GM21381 (cell line): ENCODE results near the gene LRCH4.
"Not testable (repeated sequence)": the region's sequence is repeated elsewhere in the genome, so short reads cannot be mapped to it uniquely, and the experiment has no call there.

Experiments
- ATAC-seq: cut with Tn5 transposase; IDR thresholded peaks from one replicate; pipeline ENCODE4 v1.9.1; 2021; ENCODE audit warnings: mild to moderate bottlenecking, moderate library complexity; ENCODE audit not compliant: unreplicated experiment

LRCH4 gene

DNA sequence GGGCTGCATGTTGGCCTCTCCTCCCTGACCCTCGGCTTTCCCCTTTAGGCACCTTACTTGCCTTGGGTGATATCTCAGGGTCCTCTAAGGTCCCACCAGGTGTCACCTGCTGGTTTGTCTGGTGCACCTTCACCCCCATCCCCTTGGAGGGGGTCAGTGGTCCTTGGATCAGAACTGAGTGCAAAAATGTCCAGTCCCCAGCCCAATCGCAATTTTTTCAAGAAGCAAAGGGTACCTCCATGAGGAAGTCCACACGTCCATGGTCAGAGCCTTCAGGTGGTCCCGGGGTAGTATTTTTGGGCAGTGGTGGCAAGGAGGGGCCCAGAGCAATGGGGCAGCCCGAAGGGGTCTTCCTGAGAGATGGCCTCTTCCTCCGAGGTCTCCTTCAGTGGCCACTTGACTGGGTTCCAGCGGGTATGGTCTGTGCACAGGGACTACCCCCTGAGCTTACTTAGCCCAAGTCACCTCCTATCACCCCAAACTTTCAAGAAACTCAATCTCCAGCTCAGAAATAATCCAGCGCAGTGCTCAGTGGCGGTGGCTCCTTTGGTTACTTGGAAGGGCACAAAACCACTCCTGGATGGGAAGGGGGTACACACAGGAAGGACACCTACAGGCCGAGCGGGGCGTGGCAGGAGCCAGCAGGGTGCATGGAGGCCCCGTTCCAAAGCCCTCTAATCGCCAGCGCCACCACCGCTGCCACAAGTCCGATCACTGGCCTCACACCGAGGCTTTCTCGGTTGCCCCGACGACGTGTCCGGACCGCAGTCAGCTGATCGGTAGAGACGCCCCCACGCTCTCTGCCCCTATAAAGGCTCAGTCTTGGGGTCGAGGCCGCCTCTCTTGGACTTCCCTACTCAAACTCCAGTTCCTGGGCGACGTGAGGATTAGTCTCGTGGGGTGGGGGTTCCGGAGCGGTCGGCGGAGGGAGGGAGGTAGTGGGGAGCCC is 16.8 kb downstream of the LRCH4 start:
- no peak for ATAC-seq

- ATAC-seq = no peak
Observed at GRCh38 chr7:100568176-100568895, 17.6 kb downstream of the LRCH4 start.

DNA sequence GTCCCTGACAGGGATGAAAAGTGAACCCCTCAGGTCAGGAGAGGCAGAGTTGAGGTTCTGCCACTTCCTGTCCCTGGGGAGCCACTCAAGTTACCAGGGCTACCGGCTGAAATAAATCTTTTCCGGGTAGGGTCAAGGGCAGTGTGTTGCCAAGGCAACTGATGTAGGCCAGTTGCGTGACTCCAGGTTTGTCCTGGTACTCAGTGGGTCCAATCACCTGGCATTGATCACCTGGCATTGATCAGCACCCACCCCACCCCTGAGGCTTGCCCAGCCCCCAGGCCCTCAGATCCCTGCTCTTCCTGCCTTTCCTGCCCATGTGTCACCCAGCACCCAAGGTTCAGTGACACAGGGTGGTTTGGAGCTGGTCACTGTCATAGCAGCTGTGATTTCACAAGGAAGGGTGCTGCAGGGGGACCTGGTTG is 18.2 kb downstream of the LRCH4 start:
- ATAC-seq = no peak

DNA sequence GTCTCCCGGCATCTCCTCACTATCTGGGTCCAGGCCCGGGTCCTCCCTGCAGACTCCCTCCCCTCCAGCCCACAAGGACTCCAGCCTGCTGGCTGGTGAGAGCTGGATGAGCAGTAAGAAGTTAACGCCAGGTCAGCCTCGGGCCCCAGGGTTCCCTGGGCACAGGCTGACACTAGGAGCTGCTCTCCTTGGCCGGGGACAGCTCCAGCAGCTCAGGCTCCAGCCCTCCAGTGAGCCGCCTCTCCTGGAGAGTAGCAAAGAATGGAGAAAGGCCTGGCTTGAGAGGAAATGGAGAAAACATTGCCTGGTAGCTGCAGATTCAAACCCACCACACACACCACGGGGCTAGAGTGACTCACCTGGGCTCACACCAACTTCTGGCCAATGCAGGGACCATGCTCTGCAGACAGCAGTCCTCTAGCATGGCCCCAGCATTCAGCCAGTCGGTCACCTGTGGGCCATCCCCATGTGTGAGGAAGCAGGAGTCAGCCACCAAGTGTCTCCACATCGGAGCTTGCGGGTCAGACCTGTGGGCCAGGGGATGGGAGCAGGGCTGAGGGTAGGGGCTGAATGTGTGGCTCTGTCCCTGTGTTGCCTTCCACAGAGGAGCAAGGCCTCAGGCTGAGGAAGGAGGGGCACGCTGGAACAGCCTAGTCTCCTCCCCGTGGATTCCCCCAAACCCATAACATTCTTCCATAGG is 18.7 kb downstream of the LRCH4 start:
- ATAC-seq = no peak

DNA sequence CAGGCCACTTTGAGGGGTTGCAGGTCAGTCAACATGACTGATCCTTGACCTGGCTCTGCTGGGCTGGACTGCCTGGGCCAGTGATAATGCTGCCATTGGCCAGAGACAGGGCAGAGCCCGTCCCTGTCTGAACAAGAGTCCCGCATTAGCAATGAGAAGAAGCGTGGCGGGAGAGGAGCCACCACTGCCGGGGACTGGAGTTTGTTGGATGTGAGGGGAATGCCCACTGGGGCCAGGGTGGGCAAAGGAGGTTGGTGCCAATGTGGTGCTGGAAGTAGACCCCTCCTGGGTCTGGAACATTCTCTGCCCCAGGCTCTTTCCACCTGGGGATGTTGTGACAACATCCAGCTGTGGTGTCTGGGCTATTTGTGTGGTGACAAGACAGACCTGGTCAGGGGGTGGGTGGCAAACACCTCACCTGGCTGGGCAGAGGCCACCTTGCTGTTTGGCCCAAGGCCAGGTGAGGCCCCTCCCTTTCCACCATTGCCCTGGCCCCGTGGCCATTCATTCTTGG is 19.9 kb downstream of the LRCH4 start:
- ATAC-seq = no peak

- no peak for ATAC-seq
Observed at GRCh38 chr7:100565133-100565571, 20.8 kb downstream of the LRCH4 start.

DNA sequence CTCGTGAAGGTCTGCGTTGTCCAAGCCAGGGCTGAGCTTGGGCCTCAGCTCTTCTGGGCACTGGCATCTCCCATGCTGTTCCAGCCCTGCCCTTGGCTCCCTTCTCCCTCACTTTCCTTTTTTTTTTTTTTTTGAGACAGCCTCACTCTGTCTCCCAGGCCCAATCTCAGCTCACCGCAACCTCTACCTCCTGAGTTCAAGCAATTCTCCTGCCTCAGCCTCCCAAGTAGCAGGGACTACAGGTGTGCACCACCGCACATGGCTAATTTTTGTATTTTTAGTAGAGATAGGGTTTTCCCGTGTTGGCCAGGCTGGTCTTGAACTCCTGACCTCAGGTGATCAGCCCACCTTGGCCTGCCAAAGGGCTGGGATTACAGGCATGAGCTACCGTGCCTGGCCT is 21.5 kb downstream of the LRCH4 start:
- not testable (repeated sequence) for ATAC-seq

- ATAC-seq = no peak
Observed at GRCh38 chr7:100563809-100564400, 22.0 kb downstream of the LRCH4 start.

DNA sequence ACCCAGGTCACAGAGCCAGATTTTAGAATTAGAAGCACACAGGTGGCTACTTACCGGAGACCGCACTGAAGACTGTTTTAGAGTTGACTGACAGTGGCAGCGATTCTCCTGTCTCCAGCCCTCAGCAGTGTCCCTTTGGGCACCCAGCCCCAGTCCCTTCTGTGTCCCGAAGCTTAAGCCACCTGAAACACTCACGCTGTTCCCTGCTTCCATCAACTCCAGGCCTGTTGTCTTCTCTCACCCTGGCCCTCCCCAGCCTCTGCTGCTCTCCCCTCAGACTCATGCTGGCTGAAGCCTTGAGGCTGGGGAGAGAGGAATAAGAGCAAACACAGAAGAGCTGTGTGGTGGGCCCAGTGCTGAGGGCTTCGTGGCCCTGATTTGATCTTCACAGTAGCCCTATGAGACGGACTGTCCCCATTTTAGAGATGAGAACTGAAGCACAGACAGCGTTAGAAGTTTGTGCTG is 22.8 kb downstream of the LRCH4 start:
- ATAC-seq = no peak

DNA sequence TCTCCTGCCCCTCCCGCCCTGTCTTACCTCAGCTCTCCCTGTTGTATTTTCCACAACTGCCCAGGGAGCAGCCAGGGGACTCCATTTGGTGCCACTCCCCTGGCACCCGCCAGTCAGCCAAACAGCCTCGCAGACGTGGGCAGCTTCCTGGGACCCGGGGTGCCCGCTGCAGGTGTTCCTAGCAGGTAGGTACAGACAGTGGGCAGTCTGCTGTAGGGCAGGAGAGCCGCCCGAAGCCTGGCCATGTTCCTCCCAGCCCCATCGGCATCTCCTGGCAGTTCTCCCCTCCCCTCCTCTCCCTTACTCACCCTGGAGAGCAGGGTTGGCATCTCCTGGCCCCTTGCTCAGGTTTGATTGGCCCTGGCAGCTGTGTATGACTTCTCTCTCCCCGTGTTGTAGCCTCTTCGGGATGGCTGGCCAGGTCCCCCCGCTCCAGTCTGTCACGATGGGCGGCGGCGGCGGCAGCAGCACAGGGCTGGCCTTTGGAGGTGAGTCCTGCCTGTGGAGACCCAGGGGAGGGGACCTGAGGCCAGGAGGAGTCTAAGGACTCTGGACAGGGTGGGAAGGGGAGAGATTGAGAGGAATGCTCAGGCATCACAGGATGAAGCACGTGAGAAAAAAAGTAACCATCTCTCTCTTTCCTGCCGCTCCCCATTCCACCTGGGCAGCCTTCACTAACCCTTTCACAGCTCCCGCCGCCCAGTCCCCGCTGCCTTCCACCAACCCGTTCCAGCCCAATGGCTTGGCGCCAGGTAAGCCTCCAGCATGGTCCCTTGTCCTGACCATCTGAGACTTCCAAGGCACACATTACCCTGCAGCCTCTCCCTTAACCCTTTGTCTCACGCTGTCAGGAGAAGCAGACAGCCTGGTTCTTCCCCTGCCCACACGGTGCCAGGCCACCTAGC is 23.5 kb downstream of the LRCH4 start:
- ATAC-seq = no peak

- ATAC-seq = no peak
Observed at GRCh38 chr7:100561491-100562194, 24.3 kb downstream of the LRCH4 start.

- no peak for ATAC-seq
Observed at GRCh38 chr7:100559127-100559526, 26.8 kb downstream of the LRCH4 start.

GRCh38 chr7:100556541-100556940 is 29.4 kb downstream of the LRCH4 start:
- ATAC-seq = no peak

- ATAC-seq = no peak
Observed at GRCh38 chr7:100555701-100556100, 30.2 kb downstream of the LRCH4 start.

DNA sequence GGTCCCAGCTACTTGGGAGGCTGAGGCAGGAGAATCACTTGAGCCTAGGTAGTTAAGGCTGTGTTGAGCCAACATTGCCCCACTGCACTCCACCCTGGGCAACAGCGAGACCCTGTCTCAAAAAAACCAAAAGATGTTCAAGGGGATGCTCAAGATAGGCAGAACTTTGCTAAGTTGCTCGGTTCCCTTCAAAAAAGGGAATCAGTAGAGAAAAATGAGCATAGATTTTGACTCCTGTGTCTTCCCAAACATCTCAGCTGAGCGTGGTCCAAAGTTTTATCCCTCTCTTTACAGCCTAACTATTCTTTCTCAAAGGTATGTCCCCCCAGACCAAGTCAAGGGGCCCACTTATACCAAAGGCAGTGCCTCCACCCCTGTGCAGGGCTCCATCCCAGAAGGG is 32.9 kb downstream of the LRCH4 start:
- no peak for ATAC-seq

GRCh38 chr7:100552532-100552931 is 33.4 kb downstream of the LRCH4 start:
- no peak for ATAC-seq

- not testable (repeated sequence) for ATAC-seq
Observed at GRCh38 chr7:100548446-100548845, 37.5 kb downstream of the LRCH4 start.

GRCh38 chr7:100547872-100548271 is 38.1 kb downstream of the LRCH4 start:
- ATAC-seq = no peak
